Kidney epithelial cell (primary cell): Measurements from ENCODE around the gene TTLL5. TPM values are rescaled to one million over a fixed set of nuclear protein-coding genes. Genes with fewer than 3 reads are reported as not detected.
"Not testable (repeated sequence)": the region's sequence is repeated elsewhere in the genome, so short reads cannot be mapped to it uniquely, and the experiment has no call there.

Source experiments
- DNase-seq: peaks from one replicate; pipeline ENCODE4 v3.0.0-alpha.2; 2010; ENCODE audit warnings: low read depth
- H3K27me3 ChIP-seq: 2 replicates; pipeline ENCODE4 v1.6.0; 2011; ENCODE audit warnings: low read length; ENCODE audit not compliant: control insufficient read depth, insufficient read depth
- H3K36me3 ChIP-seq: 2 replicates; pipeline ENCODE4 v1.5.1; 2011; ENCODE audit warnings: low read length; ENCODE audit not compliant: control insufficient read depth, insufficient read depth
- H3K4me3 ChIP-seq: 2 replicates; pipeline ENCODE4 v1.5.1; 2011; ENCODE audit warnings: low read depth, mild to moderate bottlenecking, control low read depth, low read length
- total RNA-seq: library from RNA; depleted of rRNA; stranded (reverse); fragments of >200 nt; gene quantifications from 2 replicates; pipeline ENCODE4 v1.2.3, GENCODE V29; 2015
- TF ChIP-seq, protein P1 (sequence below): IDR thresholded peaks from 2 replicates; pipeline ENCODE4 v1.5.1; 2011; ENCODE audit warnings: mild to moderate bottlenecking, moderate library complexity, low read length, control low read depth, inconsistent platforms; ENCODE audit not compliant: insufficient read depth, poor library complexity, severe bottlenecking

Gene TTLL5
- total RNA-seq, 1 donor from 2014 or later: 24.7 TPM

DNA sequence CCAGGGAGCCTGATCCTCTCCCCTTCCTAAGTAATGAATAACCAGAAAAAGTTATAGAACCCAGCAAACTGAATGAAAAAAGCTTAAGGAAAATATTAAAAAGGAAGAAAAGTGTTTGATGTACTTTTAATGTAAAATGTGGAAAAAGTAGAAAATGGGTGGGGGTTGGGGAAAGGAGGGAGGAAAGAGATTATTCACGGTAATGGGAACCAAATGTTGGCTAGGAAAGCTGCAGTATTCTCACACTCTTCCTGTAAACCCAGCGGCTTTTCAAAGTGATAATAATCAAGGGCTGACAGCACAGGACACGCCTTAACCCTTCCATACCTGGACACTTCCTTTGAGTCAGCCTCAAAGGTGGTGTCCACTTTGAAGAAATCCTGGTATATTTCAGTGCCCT lies 181.5 kb downstream of the TTLL5 start:
- DNase-seq: no peak
- Histone ChIP-seq H3K4me3 (no peak overlapping the region), H3K36me3 (peaks cover 2% of the 10 kb centered on the region), H3K27me3 (no peaks in the 10 kb centered on the region)
- TF ChIP-seq, protein P1, sequence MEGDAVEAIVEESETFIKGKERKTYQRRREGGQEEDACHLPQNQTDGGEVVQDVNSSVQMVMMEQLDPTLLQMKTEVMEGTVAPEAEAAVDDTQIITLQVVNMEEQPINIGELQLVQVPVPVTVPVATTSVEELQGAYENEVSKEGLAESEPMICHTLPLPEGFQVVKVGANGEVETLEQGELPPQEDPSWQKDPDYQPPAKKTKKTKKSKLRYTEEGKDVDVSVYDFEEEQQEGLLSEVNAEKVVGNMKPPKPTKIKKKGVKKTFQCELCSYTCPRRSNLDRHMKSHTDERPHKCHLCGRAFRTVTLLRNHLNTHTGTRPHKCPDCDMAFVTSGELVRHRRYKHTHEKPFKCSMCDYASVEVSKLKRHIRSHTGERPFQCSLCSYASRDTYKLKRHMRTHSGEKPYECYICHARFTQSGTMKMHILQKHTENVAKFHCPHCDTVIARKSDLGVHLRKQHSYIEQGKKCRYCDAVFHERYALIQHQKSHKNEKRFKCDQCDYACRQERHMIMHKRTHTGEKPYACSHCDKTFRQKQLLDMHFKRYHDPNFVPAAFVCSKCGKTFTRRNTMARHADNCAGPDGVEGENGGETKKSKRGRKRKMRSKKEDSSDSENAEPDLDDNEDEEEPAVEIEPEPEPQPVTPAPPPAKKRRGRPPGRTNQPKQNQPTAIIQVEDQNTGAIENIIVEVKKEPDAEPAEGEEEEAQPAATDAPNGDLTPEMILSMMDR: no peak

DNA sequence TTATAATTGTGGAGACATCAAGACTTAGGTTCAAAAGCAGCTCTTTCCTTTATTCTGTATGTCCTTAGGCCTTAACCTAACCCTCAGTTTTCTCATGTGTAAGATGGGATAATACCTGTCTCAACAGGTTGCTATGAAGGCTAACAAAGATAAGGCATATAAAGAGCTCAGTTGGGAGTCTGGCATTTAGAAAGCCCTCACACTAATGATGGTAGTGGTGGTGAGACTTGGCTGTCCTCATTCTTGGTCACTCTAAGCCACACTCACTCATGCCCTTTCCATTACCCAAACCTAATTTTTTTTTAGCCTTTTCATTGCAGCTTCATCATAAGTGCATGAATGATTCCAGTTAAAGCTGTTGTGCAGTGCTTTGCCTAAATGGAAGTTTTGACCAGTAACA lies 183.4 kb downstream of the TTLL5 start:
- Histone ChIP-seq H3K36me3 (no peaks in the 10 kb centered on the region), H3K27me3 (no peaks in the 10 kb centered on the region), H3K4me3 (no peak overlapping the region)
- DNase-seq: no peak
- TF ChIP-seq, protein P1: no peak

DNA sequence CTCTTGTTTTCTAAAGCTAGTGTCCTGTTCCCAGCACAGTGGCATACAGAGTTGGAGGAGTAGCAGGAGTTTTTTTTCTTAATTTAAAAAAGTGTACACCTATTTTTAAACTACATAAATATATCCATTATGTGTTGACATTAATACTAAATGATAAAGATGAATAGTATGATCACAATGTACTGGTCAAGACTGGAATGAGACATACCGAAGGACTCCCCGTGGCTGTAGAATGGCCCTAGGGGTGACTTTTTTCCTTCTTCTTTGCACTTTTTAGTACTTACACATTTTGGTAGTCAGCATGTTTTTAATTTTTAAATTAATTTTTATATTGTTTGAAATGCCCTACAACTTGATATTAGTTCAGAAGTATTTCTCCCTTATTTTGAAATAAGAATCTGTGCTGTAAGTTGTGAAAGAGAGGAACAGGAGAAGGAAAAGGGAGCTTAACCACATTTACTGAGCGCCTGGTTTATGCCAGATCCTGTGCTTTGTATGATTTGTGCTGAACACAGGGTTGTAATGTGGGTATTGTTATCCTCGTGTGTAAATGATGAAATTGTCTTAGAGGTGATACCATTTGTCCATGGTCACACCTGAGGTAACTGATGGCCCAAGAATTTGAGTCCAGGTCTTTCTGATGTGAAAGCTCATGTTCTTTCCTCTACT lies 184.2 kb downstream of the TTLL5 start:
- TF ChIP-seq, protein P1: no peak
- H3K27me3 ChIP-seq: no peaks in the 10 kb centered on the region
- no peak for DNase-seq

DNA sequence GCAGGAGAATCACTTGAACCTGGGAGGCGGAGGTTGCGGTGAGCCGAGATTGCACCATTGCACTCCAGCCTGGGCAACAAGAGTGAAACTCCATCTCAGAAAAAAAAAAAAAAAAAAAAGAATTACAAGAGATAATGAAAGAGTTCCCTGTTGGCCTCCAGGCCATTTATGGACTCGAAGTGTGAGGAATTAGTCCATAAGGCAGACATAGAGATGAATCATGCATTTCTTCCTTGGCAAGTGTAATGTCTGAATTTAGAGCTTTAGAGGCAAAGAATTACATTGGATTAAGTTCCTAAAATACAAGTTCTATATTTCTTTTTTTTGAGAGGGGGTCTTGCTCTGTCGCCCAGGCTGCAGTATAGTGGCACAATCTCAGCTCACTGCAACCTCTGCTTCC lies 185.6 kb downstream of the TTLL5 start:
- not testable (repeated sequence) for DNase-seq, H3K36me3 ChIP-seq, H3K27me3 ChIP-seq, H3K4me3 ChIP-seq

More for the DNA sequence above, 184.2 kb downstream of the TTLL5 start:
- H3K36me3 ChIP-seq: no peaks in the 10 kb centered on the region
- H3K4me3 ChIP-seq: no peak overlapping the region

DNA sequence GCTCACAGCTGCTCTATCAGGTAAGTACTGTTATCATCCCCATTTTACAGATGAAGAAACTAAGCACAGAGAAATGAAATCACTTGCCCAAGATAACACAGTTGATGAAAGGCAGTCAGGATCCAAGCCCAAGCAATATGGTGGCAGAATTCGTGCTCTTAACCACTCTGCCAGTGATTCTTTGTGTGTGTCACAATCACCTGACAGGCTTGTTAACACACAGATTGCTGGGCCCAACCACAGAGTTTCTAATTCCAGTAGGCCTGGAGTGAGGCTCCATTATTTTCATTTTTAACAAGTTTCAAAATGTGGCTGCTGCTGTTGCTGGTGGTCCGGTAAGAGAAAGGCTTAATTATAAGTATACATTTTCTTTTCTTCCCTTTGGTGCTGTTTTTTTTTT lies 186.5 kb downstream of the TTLL5 start:
- Histone ChIP-seq H3K27me3 (no peaks in the 10 kb centered on the region), H3K36me3 (no peaks in the 10 kb centered on the region), H3K4me3 (no peak overlapping the region)
- TF ChIP-seq, protein P1: no peak
- no peak for DNase-seq

DNA sequence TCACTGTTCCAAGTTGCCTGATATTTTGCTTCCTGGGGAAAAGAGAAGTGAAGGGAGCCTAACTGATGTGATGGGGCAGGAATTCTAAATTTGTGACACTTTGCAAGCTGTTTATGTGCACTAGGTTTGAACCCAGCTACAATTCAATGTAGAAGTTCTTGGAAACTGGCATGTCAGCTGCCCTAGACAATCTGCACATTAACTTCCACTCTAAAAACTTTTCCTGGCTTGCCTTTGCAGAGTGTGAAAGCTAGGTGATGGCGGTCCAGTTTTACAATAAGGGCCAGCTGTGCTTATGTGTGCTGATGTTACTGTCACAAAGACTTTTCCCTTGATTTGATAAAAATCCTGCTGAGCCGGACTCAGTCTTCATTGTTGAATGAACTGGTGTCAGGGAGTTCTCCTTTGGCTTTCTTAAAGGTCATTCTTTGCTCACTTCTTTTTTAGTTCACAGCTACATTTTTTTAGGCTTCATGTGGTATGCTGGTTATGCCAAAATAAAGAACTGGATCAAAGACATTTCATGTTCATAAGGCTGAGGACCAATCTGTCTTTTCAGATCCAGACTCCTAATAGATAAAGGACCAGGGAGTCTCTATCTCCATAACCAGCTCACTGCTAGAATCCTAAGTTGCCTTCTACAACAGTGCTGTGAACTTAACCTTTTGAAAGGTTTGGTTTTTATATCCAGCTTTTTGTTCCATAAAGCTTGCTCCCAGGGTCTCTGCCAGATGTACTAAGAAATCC lies 187.3 kb downstream of the TTLL5 start:
- no peak for DNase-seq
- H3K36me3 ChIP-seq: no peaks in the 10 kb centered on the region
- H3K4me3 ChIP-seq: no peak overlapping the region
- H3K27me3 ChIP-seq: no peaks in the 10 kb centered on the region
- TF ChIP-seq, protein P1: no peak
